ENCODE results near the gene HLA-DOB.

Gene HLA-DOB

DNA sequence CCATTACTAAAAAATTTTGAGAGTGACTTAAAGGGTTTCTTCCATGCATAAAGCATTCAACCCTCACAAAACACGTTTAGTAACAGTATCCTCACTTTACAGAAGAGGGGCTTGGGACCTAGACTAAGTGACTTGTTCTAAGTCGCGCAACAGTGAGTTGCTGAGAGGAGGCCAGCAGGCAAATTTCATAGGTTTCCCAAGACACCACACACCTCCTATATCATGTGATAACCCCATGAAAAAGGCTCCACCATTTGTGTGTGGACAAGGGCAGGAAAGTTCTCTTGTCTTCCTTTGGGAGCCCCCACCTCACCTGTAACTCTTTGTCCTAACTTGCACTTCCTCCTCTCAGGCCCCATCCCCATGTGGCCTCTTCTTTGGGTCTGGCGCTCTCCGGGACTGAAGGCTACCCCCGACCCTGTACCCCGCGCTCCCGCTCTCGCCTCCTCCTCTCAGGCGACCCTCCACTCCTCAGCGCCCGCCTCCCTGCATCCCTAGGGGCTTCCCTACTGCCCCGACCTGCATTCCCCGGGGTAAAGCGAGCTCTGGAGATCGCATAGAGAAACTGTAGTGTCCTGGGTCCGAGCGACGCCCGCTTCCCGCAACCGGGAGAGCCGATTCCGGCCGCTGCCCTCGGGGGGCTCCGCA is 26.7 kb upstream of the HLA-DOB start:
- no peak for DNase-seq

DNA sequence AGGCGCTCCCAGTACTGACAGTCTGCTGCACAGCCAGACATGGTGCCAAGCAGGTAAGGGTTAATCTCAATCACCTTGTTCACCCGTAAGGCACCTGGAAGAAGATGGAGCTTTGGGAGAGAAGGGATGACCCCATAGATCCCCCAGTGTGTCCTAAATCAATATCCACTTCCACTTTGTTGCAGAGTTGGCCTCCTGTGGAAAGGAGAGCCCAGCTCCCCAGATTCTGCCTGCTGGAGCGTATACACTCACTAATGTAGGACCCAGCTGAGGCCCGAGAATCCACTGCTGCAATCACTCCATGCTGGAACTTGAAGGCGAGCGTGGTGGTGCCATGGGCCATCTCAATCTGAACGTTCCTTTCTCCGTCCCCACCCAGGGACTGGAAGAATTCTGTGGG is 25.9 kb upstream of the HLA-DOB start:
- no peak for DNase-seq

DNA sequence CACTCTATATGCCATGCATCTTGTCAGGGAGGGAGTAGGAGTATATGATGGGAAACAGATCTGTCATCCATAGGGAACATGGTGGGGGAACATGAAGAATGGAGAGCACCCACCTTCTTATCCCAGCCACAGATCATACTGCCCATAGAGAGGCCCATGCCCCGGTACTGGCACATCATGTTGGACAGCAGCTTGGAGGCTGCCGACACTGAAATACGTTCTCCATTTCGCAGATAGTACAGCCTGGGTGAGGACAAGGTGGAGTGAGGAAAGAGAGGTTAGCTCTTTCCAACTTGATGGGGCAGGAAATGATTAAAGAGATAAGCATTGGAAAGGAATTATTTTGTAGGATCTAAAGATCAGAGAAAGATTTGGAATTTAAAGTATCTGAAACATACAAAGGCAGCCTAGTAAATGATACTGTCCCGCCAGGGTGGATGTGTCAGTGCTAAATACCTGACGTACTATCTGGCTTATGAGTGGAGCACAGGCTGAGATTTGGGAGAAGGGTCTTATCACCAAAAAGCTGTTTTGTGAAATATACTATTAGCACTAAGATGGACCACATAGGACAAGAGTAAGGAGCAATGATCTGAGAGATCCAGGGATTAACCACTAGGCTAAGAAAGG is 25.3 kb upstream of the HLA-DOB start:
- no peak for DNase-seq

DNA sequence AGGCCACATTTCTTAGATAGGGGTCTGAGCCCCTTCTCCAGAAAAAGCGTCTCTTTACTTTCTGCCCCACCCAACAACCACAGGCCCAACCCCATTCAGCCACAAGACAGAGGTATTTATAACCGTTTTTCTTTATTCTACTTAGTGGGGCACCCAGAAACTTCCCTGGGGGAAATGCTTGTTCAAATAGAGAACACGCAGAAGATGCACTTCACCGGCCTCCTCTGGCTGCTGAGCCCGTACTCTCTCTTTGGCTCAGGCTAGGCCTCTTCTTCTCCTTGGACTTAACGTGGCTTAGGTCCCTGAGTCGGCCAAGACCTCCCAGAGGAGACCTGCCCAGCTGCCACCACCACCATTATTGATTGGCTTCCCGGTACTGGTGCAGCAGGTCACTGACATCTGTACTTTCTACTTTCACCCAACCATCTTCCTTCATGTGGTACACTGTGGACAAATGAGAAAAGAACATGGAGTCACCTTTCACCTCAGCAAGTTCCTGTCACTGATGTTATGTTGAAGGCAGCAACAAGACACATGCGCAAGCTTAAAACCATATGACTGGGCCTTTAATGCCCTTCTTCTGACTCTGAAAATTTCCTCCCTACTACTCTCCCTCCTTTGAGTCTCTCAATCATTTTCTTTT is 23.9 kb upstream of the HLA-DOB start:
- no peak for DNase-seq

DNA sequence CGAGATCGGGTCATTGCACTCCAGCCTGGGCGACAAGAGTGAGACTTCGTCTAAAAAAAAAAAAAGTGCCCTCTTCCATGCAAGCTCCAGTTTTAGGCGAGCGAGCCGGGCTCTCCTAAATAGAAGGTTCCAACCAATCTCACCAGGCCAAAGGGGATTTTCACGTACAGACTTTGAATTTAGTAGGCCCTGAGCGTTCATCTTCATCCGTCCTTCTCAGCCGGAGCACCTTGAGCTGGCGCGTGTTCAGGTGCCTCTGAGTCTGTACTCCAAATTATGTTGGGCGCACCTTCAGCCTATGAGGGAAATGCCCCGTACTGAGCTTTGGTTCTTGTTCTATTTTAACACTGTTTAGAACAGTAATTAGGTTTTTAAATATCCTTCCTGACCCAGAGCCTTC is 22.6 kb upstream of the HLA-DOB start:
- no peak for DNase-seq

DNA sequence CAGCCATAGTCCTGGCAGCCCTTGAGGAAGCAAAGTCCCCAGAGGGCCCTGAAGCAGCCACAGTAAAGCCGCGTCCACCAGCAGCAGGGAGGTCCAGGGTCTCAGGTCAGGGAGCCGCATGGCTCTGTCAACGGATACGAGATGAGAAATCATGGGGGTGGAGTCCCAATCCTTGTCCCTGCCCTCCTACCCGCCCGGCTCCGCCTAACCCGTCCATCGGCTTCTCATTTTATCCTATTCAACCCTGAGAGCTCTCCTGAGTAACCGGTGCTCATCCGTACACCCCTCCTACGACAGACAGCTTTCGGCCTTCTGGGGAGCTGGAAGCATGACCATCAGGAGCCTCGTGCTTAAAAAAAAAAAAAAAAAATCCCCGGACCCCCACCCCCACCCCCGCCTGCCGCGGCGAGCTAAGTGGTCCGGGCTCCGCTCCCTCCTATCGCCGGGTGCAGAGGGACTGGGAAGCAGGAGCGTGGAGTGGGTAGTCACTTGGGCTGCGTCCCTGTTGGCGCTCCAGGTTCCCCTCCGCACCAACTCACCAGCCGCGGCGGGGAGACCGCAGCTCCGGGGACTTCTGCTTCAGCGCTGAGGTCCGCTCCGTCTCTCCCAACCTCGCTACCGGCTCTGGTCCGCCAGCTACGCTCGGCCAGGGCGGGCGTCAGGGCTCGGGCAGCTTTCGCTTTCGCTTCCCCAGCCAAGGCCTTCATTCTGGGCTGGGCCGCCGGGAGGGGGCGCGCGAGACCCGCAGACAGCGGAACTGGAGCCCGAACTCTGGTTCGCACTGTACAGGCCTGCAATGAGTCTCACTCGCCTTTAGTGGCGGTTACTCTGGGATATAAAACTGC is 21.5 kb upstream of the HLA-DOB start, which contains the start of gene TAP2:
Gene TAP2 (minus strand): TSS at position 626 of the 845 bp plus-strand sequence. CDS start 506 bp downstream, at position 120.
- peak; percentile 90 to 92 for DNase-seq

DNA sequence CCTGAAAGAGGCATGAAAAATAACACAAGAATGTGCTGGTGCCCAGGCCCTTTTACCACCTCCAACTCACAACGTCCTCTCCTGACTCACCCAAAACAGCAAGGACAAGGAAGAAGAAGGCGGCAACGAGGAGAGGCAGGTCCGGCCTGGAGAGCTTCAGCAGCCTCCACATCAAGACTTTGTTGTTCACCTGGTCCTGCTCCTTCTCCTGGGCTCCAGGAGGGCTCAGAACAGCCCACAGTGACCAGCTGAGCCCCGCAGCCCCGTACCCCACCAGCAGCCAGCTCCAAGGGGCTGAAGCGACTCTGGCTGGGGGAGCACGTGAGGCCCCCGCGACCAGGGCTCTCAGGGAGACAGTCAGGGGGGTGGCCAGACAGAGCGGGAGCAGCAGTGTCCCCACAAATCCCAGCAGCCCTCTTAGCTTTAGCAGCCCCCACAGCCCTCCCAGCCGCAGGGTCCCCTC is 20.9 kb upstream of the HLA-DOB start:
- DNase-seq: no peak

DNA sequence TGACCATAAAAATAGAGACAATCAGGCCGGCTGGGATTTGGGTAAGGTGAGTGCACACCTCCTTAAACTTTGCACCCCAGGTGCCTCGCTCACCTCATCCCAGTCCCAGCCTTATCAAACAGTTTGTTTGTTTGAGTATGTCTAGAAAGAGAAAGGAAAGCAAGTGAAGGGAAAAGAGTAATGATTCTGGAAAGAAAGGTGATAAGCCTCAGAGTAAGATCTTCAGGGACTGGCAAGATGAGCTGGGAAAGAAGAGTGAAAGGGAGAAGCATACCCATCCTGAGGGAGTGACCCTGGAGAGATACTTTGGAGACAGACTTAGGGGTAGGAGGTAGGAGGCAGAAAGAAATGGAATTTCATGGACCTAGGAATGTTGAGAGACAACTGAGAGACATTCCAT is 20.1 kb upstream of the HLA-DOB start:
- DNase-seq: no peak

DNA sequence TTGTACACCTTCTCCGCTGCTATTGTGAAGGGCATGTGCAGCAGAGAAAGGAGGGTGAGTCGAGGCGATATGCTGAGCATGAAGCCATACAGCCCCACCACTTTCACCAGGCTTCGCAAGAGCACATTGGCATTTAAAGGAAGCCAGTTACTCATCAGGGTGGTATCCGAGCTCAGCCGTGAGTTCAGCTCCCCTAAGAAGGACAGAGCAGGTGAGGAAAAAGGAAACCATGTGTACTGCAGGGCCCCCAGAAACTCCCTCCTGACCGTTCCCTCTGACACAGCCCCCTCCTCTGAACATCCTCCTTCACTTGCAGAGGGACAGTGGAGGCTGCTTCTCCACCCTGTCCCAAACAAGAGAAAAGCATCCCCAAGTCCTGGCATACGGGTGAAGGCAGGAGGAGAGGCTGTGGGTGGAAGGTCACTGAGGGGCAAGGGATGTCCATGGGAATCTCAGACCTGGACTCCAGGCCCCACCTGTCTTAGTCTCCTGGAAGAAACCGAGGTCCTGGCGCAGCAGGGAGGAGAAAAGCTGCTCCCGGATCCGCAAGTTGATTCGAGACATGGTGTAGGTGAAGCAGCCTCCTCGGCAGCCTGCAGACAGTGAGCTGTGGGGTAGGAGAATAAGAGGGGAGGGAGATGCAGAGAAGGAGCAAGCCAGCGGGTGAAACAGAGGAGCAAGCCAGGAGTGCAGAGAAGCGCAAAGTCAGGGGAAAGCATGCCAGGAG is 18.5 kb upstream of the HLA-DOB start:
- no peak for DNase-seq

DNA sequence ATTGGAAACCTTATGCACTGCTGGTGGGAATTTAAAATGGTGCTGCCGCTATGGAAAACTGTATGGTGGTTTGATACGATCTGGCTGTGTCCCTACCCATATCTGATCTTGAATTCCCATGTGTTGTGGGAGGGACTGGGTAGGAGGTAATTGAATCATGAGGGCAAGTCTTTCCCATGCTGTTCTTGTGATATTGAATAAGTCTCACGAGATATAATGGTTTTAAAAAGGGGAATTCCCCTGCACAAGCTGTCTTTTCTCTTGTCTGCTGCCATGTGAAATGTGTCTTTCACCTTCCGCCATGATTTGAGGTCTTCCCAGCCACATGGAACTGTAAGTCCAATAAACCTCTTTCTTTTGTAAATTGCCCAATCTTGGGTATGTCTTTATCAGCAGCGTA is 16.9 kb upstream of the HLA-DOB start:
- DNase-seq: no peak

DNA sequence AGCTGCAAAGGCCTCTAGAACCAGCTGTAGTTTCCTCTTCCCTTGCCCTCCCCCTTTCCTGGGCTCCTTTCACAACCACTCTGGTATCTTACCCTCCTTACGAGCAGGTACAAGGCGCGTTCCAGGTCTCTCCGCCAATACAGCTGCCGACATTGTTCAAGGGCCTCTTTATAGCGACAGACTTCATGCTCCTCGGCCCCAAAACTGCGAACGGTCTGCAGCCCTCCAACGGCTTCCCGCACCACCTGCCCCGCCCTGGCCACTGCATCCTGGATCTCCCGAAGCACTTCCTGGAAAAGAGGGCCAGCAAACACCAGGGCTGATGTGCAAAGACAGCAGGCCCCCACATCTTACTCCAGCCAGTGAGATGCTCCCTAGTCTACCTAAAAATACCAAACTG is 15.7 kb upstream of the HLA-DOB start:
- DNase-seq: no peak

DNA sequence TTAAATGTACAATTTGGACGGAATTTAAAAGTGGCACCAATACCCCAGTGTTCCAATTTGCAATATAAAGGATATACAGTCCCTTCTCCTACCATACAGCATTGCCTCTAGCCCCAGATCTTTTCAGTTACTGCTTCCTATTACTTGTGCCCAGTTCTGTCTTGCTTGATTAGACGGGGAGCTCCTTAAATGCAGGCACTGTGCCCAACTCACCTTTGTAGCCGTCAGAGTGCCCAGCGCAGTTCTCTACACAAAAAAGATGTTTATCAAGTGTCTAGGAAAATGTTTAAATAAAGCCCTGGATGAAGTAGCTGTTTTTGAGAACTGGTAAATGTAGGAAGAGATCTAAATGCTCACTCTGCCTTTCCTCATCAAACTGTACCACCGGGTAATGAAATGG is 14.1 kb upstream of the HLA-DOB start:
- DNase-seq: no peak

DNA sequence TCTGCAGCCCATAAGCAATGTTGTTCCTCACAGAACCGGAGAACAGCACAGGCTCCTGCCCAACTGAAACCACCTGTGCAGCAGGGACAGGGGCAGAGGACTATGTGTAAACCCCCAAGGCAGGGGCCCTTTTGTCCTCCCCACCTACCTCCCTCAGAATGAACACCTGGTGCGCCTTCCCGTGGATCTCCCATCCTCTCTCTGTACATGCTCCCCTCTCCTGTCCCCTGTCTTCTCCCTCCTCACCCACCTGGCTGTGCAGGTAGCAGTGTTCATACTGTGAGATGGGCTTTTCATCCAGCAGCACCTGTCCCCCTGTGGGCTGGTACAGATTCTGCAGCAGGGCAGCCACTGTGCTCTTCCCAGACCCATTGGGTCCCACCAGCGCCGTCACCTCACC is 13.2 kb upstream of the HLA-DOB start:
- DNase-seq: no peak

DNA sequence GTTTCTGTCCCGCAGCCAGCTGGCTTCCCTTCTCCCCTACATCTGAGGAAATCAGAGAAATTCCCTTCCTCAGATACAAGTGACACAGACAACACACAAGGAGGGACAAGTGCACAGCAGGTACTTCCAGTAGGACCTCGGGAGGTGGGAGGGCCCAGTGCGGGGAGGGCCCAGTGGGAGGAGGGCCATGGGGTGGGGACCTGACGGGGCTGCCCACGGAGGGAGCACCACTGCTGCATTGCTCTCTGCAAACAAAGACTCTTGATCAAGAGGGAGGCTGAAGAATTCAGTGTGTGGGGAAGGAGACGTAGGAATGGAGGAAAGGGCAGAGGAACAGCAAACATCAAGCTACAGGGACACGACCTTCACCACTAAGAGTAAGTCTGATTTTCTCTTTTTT is 12.7 kb upstream of the HLA-DOB start:
- DNase-seq: no peak

DNA sequence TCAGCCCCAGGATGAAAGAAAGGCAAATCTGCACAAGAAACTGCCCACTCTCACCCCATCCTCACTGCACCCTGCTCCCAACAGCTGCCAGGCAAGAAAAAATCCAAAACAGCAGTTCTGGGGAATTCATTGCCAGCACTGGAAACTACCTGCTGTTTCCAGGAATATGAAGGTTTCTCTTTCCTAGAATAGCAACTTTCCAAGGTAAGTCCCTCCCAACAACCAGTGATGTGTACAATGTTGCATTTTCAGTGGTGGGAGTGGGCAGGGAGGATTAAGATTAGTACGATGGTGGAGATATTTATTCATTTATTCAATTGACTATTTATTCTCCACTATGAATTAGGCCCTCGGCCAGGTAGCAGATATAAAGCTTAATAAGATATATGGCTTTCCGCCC is 10.2 kb upstream of the HLA-DOB start:
- no peak for DNase-seq

DNA sequence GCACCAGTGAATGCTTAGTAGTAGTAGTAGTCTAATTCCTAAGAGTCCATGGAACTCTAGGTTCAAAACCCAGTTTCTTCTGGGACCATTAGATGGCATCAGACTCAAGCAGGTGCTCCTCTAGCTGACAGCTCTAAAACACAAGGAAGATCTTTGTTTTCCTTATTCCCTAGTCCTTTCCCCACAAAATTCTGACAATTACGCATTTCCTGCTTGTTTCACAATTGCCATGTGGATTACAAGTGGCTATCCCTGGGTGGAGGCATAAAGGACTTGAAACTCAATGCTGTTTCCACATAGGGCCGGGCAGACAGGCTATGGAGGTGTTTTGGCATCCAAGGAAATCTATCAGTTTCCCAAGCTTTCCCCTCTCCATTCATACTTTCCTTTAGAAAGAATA is 9.2 kb upstream of the HLA-DOB start:
- DNase-seq: no peak

DNA sequence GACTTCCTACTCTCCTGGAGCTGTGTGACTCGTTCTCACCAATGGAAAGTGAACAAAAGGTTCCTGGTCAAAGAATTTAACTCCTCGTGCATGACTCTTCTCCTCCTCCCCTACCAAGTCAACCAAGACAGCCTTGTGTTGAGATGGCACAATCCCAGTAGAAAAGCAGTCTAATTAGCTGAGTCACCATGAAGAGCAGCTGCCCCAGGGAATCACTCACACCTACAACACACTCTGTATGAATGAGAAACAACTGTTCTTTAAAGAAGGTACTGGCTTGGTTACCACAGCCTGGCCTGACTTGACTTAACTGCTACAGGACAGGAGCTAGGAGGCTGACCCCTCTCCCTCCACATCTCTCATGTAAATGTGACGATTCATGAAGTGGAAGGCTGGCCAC is 2.9 kb upstream of the HLA-DOB start:
- no peak for DNase-seq

DNA sequence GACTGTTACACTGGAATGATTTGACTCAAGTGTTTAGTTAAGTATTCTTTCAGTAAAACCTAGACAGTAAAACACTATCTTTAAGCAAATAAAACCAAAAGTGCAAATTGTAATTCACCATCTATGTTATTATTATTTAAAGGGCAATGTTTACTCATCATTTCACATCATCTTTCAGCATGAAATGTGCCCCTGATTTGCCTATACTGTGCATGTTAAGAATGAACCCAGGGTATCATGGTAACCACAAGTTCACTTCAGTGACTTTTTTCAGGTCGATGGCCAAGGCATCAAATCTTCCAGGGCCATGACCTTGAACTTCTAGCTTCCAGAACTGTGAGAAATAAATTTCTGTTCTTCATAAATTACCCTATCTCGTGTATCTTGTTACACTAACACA is 2.1 kb upstream of the HLA-DOB start:
- no peak for DNase-seq

DNA sequence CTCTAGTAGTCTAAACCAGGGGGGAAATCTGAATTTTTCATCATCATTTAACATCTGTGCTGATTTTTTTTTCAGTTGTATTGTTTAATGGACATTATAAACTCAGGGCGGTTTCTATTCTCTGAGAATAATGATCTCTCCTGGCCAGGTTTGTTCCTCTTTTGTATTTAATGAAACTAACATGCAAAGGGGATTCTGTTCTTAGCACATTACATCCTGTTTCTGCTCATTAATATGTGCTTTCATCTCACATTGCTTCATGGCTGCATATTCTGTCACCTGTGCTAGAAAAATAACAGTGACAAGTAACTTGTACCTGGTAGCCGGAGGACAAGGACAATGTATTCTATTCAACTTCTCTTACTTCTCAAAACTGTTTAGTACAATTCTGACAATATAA is 806 bp downstream of the HLA-DOB start:
- DNase-seq: no peak

DNA sequence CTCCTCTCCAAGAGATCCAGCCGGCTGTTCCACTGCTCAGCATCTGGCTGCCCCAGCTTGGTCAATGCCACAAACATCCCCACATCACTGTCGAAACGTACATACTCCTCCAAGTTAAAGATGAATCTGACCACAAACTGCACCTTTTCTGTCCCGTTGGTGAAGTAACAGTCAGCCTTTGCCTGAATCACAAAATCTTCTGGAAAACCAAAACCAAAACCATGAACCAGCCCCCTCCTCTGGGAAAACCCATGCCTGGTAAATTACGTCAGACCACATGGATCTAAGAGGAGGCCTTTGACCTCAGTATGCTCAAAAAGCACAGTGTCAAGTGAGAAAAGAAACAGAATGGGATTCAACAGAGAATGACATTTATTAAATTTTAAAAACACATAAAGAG is 1.7 kb downstream of the HLA-DOB start:
- DNase-seq: no peak

DNA sequence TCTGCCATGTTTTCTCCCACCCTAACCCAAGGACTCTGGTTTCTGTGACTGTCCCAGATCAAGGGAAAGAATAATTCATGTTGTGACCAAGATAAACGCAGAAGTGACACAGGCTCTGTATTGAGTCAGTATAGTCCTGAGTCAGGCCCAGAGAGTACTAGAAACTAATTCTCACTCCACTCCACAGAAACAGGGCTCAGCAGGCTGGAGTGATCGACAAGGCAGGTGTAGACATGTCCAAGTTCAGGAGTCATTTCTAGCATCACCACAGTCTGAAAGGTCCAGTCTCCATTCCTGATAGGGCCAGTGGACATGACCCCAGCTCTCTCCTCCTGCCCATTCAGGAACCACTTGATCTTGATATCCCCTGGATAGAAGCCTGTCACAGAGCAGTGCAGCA is 2.7 kb downstream of the HLA-DOB start:
- no peak for DNase-seq

DNA sequence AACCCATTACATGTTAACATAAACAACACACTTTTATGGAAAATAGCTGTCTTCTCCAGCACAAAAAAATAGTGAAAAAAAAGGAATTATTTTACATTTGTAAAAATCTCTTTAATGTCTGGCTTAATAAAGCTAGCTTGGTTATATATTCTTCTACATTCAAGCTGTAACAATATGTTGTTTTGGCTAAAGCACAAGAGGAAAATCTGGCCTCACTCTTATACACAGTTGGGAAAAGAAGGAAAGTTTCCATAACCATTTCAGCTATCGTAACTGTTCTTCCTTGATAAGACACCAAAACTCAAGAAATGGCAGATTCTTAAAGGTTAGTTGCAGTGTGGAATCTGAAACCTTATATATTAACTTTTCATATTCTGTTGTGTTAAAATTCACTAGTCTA is 7.6 kb downstream of the HLA-DOB start:
- no peak for DNase-seq

Data from bone marrow (tissue), 2 donors.